Parathyroid adenoma (tissue), 2 donors: Measurements from ENCODE around the gene KRTAP4-1.
"Not testable (repeated sequence)": the region's sequence is repeated elsewhere in the genome, so short reads cannot be mapped to it uniquely, and the experiment has no call there.

Experiments
- H2AFZ ChIP-seq: fragments of 300-600 bp; sonication (generic); one replicate; pipeline ENCODE4 v1.7.0; 2017; ENCODE audit warnings: antibody characterized with exemption, mild to moderate bottlenecking
- H3K27ac ChIP-seq: fragments of 300-600 bp; sonication (generic); one replicate; pipeline ENCODE4 v1.7.0; 2017
- H3K27me3 ChIP-seq: fragments of 300-600 bp; sonication (generic); one replicate; pipeline ENCODE4 v1.7.0; 2017; ENCODE audit warnings: low read length; ENCODE audit not compliant: control insufficient read depth, insufficient read depth
- H3K36me3 ChIP-seq: fragments of 300-600 bp; sonication (generic); one replicate; pipeline ENCODE4 v1.7.0; 2017; ENCODE audit warnings: low read length; ENCODE audit not compliant: control insufficient read depth, insufficient read depth
- H3K4me1 ChIP-seq: fragments of 300-600 bp; sonication (generic); one replicate; pipeline ENCODE4 v1.7.0; 2017; ENCODE audit warnings: control low read depth
- H3K4me2 ChIP-seq: fragments of 300-600 bp; sonication (generic); one replicate; pipeline ENCODE4 v1.7.0; 2017; ENCODE audit warnings: low read length
- H3K4me3 ChIP-seq: fragments of 300-600 bp; sonication (generic); one replicate; pipeline ENCODE4 v1.7.0; 2017; ENCODE audit warnings: low read depth, low read length
- H3K79me2 ChIP-seq: fragments of 300-600 bp; sonication (generic); one replicate; pipeline ENCODE4 v1.7.0; 2017; ENCODE audit warnings: control low read depth
- H3K9ac ChIP-seq: fragments of 300-600 bp; sonication (generic); one replicate; pipeline ENCODE4 v1.7.0; 2017; ENCODE audit warnings: mild to moderate bottlenecking
- H3K9me3 ChIP-seq: fragments of 300-600 bp; sonication (generic); one replicate; pipeline ENCODE4 v1.7.0; 2017; ENCODE audit warnings: low read length; ENCODE audit not compliant: control insufficient read depth
- TF ChIP-seq, protein P1 (sequence below): fragments of 300-600 bp; sonication (generic); IDR thresholded peaks from one replicate; pipeline ENCODE4 v1.7.0; 2017; ENCODE audit warnings: antibody characterized with exemption, mild to moderate bottlenecking
- donor health status: primary hyperparathyroidism.

The KRTAP4-1 gene

DNA sequence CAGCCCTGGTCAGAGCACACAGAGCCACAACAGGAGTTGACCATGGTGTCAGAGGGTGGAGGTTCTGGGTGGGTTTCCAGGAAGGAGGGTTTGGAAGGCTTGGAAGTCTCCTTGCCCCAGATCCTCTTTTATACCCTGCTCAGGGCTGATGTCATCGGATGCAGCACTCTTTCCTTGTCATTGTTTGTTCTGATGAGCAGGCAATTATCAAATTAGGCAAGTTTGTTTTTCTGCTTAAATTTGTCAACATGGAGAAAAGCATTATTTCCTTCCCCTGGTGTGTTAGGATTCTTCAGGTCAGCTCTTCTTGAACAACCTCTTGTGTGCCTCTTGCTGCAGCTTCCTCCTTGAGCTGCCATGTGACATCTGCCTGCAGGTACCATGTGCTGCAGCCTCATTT is 24.1 kb downstream of the KRTAP4-1 start, which contains the start of gene KRTAP4-4:
KRTAP4-4 (minus strand) TSS at position 101 of the 400 bp plus-strand sequence; CDS start at position 44, 57 bp downstream.
- H2AFZ ChIP-seq = no peak within 1 kb of the TSS
- no peaks in the 10 kb centered on the region for H3K36me3 ChIP-seq
- no peak within 1 kb of the TSS for H3K4me2 ChIP-seq
- no peak within 1 kb of the TSS for H3K9ac ChIP-seq
- TF ChIP-seq, protein P1, sequence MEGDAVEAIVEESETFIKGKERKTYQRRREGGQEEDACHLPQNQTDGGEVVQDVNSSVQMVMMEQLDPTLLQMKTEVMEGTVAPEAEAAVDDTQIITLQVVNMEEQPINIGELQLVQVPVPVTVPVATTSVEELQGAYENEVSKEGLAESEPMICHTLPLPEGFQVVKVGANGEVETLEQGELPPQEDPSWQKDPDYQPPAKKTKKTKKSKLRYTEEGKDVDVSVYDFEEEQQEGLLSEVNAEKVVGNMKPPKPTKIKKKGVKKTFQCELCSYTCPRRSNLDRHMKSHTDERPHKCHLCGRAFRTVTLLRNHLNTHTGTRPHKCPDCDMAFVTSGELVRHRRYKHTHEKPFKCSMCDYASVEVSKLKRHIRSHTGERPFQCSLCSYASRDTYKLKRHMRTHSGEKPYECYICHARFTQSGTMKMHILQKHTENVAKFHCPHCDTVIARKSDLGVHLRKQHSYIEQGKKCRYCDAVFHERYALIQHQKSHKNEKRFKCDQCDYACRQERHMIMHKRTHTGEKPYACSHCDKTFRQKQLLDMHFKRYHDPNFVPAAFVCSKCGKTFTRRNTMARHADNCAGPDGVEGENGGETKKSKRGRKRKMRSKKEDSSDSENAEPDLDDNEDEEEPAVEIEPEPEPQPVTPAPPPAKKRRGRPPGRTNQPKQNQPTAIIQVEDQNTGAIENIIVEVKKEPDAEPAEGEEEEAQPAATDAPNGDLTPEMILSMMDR = no peak
- no peaks in the 10 kb centered on the region for H3K9me3 ChIP-seq
- no peaks in the 10 kb centered on the region for H3K27me3 ChIP-seq
- no peaks in the 10 kb centered on the region for H3K79me2 ChIP-seq
- H3K27ac ChIP-seq = no peak within 1 kb of the TSS
- no peaks in the 10 kb centered on the region for H3K4me1 ChIP-seq
- H3K4me3 ChIP-seq = no peak within 1 kb of the TSS

DNA sequence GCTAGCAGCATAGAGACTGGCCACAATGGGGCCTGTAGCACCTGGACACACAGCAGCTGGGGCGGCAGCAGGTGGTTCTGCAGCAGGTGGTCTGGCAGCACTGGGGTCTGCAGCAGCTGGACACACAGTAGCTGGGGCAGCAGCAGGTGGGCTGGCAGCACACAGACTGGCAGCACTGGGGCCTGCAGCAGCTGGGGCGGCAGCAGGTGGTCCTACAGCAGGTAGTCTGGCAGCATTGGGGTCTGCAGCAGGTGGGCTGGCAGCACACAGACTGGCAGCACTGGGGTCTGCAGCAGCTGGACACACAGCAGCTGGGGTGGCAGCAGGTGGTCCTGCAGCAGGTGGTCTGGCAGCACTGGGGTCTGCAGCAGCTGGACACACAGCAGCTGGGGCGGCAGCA is 24.5 kb downstream of the KRTAP4-1 start:
- not testable (repeated sequence) for H3K9ac ChIP-seq, H3K9me3 ChIP-seq, H3K27me3 ChIP-seq, H3K36me3 ChIP-seq, H3K4me3 ChIP-seq, H3K4me1 ChIP-seq, H2AFZ ChIP-seq, H3K4me2 ChIP-seq, H3K27ac ChIP-seq, H3K79me2 ChIP-seq

DNA sequence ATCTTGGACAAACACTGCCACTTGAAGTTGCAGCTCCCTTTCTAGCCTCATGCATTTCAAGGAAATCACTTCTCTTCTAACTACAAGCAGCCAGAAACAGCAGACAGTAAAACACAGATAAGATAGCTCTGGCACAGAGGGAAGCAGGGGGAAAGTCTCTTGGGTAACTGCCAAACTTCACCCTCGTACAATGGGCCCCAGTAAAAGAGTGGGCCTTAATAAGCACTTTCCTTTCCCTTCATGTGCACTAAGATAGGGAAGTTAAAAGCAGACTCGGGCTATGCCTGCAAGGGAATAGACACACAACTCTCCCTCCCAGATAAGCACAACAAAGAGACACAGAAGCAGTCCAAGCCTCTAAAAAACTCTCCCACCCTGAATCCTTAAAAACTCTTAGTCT is 30.9 kb downstream of the KRTAP4-1 start:
- Histone ChIP-seq H3K79me2 (no peaks in the 10 kb centered on the region), H3K4me3 (no peak overlapping the region), H3K4me1 (no peaks in the 10 kb centered on the region), H2AFZ (no peak overlapping the region), H3K36me3 (no peaks in the 10 kb centered on the region), H3K27ac (no peak overlapping the region), H3K4me2 (no peak overlapping the region), H3K9me3 (no peaks in the 10 kb centered on the region), H3K27me3 (no peaks in the 10 kb centered on the region), H3K9ac (no peak overlapping the region)
- TF ChIP-seq, protein P1 = no peak

DNA sequence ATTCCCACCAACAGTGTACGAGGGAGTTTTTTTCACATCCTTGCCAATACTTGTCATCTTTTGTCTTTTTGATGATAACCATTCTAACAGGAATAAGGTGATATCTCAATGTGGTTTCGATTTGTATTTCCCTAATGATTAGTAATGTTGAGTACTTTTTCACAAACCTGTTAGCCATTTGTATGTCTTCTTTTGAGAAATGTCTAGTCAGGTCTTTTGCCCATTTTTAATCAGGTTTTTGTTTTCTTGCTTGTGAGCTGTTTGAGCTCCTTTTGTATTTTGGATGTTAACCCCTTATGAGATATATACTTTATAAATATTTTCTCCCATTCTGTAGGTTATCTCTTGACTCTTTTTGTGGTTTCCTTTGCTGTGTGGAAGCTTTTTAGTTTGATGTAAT is 33.2 kb downstream of the KRTAP4-1 start:
- H3K4me3 ChIP-seq = no peak overlapping the region
- H3K4me1 ChIP-seq = no peaks in the 10 kb centered on the region
- H3K27ac ChIP-seq = no peak overlapping the region
- no peak overlapping the region for H3K9ac ChIP-seq
- no peaks in the 10 kb centered on the region for H3K9me3 ChIP-seq
- no peak overlapping the region for H3K4me2 ChIP-seq
- H3K79me2 ChIP-seq = no peaks in the 10 kb centered on the region
- H3K36me3 ChIP-seq = no peaks in the 10 kb centered on the region
- H3K27me3 ChIP-seq = no peaks in the 10 kb centered on the region
- TF ChIP-seq, protein P1 = no peak
- H2AFZ ChIP-seq = no peak overlapping the region

DNA sequence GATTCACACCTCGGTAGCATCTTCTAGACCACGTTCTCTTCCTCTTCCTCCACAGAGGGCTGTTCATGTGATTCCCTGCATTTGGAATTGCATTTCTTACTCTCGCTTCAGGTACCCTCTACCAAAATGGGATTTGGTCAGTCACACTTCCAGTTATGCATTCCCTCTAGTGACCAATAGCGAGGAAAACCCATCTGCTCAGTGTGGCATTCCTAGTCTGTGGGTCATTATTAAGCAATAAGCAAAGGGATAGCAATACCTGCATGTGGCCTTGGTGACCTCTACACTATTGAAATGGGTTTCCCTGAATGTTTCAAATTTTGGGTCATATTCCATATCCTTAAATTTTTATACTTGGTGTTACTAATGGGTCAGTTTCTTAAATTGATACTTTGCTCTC is 34.7 kb downstream of the KRTAP4-1 start:
- TF ChIP-seq, protein P1 = no peak
- H3K4me3 ChIP-seq = no peak overlapping the region

More for the DNA sequence above, 34.7 kb downstream of the KRTAP4-1 start:
- H3K27me3 ChIP-seq = no peaks in the 10 kb centered on the region
- no peak overlapping the region for H3K27ac ChIP-seq
- H3K4me2 ChIP-seq = no peak overlapping the region
- no peaks in the 10 kb centered on the region for H3K79me2 ChIP-seq
- no peaks in the 10 kb centered on the region for H3K36me3 ChIP-seq
- no peak overlapping the region for H3K9ac ChIP-seq
- no peaks in the 10 kb centered on the region for H3K4me1 ChIP-seq
- no peak overlapping the region for H2AFZ ChIP-seq
- H3K9me3 ChIP-seq = no peaks in the 10 kb centered on the region
